Vagina (tissue), 2 donors: ENCODE results near the gene DENND5B.

Experiments used
- POLR2A ChIP-seq, 2 donors: fragments of 450-650 bp; IDR thresholded peaks; one replicate each; pipeline ENCODE4 v1.6.1; 2017; ENCODE audit warnings: antibody characterized with exemption in 2 of 2, mild to moderate bottlenecking in 2 of 2, moderate library complexity in 2 of 2
- POLR2AphosphoS5 ChIP-seq, 2 donors: sonication (generic); formaldehyde crosslinking; IDR thresholded peaks; one replicate each; pipeline ENCODE4 v1.9.0; 2017; ENCODE audit warnings: antibody characterized with exemption in 2 of 2, mild to moderate bottlenecking in 2 of 2, low read depth in 1 of 2; ENCODE audit not compliant: insufficient read depth in 1 of 2
- TF ChIP-seq, protein P1 (sequence below), 3 experiments: fragments of 450-650 bp in 2 of 3; fragments of 200-600 bp in 1 of 3; sonication (generic) in 1 of 3; IDR thresholded peaks; one replicate each; pipeline ENCODE4 v1.5.1; 2017 to 2019; ENCODE audit warnings: antibody characterized with exemption in 3 of 3, mild to moderate bottlenecking in 2 of 3, moderate library complexity in 2 of 3

DNA sequence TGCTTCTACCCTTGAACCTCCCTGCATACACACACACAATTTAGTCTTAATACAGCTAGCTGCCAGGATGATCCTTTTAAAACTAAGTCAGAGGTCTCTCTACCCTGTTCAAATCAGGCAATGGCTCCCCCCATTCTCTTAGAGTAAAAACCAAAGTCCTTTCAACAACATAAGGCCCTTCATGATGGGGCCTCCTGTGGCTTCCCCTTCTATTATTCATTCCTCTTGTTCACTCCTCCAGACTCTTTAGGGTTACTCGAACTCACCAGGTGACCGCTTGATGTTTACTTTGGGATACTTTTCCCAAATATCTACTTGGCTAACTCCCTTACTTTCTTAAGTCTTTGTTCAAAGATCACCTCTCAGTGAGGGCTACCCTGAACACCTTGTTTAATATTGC lies 30.4 kb downstream of the DENND5B start:
- TF ChIP-seq POLR2AphosphoS5 (IDR thresholded peaks at IDR 0.05; ENCODE audit: insufficient read depth in 1 of 2, low read depth in 1 of 2) (no peak), POLR2A (IDR thresholded peaks at IDR 0.05) (no peak)
- TF ChIP-seq, protein P1, sequence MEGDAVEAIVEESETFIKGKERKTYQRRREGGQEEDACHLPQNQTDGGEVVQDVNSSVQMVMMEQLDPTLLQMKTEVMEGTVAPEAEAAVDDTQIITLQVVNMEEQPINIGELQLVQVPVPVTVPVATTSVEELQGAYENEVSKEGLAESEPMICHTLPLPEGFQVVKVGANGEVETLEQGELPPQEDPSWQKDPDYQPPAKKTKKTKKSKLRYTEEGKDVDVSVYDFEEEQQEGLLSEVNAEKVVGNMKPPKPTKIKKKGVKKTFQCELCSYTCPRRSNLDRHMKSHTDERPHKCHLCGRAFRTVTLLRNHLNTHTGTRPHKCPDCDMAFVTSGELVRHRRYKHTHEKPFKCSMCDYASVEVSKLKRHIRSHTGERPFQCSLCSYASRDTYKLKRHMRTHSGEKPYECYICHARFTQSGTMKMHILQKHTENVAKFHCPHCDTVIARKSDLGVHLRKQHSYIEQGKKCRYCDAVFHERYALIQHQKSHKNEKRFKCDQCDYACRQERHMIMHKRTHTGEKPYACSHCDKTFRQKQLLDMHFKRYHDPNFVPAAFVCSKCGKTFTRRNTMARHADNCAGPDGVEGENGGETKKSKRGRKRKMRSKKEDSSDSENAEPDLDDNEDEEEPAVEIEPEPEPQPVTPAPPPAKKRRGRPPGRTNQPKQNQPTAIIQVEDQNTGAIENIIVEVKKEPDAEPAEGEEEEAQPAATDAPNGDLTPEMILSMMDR (IDR thresholded peaks at IDR 0.05) = no peak
